ENCODE measurements around the gene RAB6A.

The RAB6A gene

DNA sequence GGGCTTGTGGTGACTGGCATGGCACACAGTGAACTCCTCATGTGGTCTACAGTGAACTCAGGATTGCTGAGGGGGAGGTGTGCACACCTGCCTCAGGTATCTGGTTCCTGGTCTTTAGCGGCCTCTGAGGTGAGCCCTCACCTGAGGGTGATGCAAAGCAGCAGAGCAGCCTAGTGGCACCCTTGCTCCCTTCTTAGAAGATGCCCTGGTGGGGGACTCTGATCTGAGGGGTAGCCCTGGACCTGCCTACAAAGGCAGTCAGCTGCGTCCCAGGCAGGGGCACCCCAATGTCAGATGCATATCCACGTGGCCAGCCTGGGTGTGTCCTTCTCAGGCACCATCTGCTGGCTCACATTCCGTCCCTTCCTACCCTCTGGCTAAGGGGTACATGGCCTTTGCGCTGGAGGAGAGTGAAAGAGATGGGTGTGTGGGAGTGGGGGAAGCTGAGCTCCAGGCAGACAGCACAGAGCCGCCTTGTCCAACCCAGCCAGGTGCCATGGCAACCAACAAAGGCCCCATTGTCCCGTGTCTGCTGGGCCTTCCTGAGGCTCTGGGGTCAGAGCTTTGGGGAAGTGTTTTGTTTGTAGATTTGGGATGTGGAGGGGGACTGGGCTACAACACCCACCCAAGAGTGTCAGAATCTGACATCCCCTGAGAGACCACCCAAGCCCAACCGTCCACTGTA lies 108.7 kb downstream of the RAB6A start:
- TF ChIP-seq, protein P1, sequence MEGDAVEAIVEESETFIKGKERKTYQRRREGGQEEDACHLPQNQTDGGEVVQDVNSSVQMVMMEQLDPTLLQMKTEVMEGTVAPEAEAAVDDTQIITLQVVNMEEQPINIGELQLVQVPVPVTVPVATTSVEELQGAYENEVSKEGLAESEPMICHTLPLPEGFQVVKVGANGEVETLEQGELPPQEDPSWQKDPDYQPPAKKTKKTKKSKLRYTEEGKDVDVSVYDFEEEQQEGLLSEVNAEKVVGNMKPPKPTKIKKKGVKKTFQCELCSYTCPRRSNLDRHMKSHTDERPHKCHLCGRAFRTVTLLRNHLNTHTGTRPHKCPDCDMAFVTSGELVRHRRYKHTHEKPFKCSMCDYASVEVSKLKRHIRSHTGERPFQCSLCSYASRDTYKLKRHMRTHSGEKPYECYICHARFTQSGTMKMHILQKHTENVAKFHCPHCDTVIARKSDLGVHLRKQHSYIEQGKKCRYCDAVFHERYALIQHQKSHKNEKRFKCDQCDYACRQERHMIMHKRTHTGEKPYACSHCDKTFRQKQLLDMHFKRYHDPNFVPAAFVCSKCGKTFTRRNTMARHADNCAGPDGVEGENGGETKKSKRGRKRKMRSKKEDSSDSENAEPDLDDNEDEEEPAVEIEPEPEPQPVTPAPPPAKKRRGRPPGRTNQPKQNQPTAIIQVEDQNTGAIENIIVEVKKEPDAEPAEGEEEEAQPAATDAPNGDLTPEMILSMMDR (IDR thresholded peaks at IDR 0.05; ENCODE audit: low read depth, low read length): no peak
- in situ Hi-C loops (cut with HindIII; ENCODE audit: low sequenced_read_pairs): no loop called here
- DNase-seq (ENCODE audit: low read depth, low spot score): no peak
- H3K4me3 ChIP-seq (ENCODE audit: low read depth, low read length): no peak overlapping the region

DNA sequence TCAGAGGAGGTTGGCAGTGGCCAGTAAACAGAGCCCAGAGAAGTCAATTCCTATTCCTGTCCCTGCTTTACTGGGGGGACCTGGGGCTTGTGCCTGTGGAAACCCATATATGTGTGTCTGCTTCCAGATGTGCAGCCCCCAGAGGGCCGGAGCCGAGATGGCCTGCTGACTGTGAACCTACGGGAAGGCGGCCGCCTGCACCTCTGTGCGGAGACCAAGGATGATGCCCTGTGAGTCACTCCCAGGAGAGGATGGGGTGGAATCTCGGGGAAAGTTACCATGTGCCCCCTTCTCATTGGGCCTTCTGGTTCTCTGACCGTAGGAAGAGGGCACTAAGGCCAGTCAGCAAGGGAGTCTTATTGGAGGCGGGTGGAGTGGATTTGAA lies 109.2 kb downstream of the RAB6A start:
- TF ChIP-seq, protein P1 (IDR thresholded peaks at IDR 0.05; ENCODE audit: low read depth, low read length): no peak
- in situ Hi-C loops (cut with HindIII; ENCODE audit: low sequenced_read_pairs): no loop called here
- DNase-seq (ENCODE audit: low read depth, low spot score): no peak
- no peak overlapping the region for H3K4me3 ChIP-seq (ENCODE audit: low read depth, low read length)

DNA sequence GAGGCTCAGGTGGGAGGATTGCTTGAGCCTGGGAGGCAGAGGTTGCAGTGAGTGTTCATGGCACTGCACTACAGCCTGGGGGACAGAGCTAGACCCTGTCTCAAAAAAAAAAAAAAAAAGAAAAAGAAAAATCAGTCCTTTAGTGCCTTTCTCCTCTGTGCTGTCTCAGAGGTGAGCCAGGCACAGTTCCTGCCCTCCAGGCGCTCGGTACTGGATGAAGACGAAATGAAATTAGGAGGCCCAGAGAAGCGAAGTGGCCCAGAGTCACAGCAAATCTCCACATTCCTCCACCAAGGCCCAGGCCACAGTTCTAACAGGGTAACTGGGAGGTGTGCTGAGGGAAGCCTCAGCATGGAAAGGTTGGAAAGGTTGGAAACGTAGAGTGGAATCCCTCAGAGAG lies 109.6 kb downstream of the RAB6A start:
- H3K4me3 ChIP-seq (ENCODE audit: low read depth, low read length): no peak overlapping the region

DNA sequence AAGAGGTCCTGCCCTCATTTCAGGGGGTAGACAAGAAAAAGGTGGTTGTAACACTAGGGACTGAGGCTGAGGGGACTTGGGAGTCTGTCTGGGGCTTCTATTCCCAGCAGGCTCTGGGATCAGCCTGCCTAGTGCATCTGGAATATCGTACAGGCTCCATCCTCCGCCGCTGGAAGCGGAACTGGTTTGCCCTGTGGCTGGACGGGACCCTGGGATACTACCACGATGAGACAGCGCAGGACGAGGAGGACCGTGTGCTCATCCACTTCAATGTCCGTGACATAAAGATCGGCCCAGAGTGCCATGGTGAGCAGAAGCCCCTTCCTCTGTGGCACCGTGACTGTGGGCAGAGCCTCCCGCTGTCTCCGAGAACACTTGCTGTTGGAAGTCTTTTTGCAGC lies 110.5 kb downstream of the RAB6A start:
- no peak overlapping the region for H3K4me3 ChIP-seq (ENCODE audit: low read depth, low read length)
- in situ Hi-C loops (cut with HindIII; ENCODE audit: low sequenced_read_pairs): no loop called here
- DNase-seq (ENCODE audit: low read depth, low spot score): no peak
- TF ChIP-seq, protein P1 (IDR thresholded peaks at IDR 0.05; ENCODE audit: low read depth, low read length): no peak

More for the DNA sequence above, 109.6 kb downstream of the RAB6A start:
- no peak for DNase-seq (ENCODE audit: low read depth, low spot score)
- in situ Hi-C loops (cut with HindIII; ENCODE audit: low sequenced_read_pairs): no loop called here
- TF ChIP-seq, protein P1 (IDR thresholded peaks at IDR 0.05; ENCODE audit: low read depth, low read length): no peak

DNA sequence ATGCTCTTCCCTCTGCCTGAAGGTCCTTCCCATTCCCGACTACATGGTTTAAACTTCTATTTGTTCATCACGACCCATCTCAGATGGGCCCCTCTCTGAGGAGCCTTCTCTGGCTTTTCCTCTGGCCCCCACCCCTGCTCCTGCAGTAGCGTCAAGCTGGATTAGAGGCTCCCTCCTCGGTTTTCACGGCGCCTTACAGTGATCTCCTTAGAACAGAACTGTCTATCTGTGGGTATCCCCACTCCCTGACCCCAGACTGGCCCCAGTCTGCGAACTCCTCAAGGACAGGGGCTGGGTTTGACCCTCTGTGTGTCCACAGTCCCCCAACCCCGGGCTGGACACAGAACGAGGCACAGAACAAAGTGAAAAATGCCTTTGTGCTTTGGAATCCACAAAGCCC lies 111.7 kb downstream of the RAB6A start:
- no peak overlapping the region for H3K4me3 ChIP-seq (ENCODE audit: low read depth, low read length)
- DNase-seq (ENCODE audit: low read depth, low spot score): no peak
- TF ChIP-seq, protein P1 (IDR thresholded peaks at IDR 0.05; ENCODE audit: low read depth, low read length): no peak
- in situ Hi-C loops (cut with HindIII; ENCODE audit: low sequenced_read_pairs): no loop called here

DNA sequence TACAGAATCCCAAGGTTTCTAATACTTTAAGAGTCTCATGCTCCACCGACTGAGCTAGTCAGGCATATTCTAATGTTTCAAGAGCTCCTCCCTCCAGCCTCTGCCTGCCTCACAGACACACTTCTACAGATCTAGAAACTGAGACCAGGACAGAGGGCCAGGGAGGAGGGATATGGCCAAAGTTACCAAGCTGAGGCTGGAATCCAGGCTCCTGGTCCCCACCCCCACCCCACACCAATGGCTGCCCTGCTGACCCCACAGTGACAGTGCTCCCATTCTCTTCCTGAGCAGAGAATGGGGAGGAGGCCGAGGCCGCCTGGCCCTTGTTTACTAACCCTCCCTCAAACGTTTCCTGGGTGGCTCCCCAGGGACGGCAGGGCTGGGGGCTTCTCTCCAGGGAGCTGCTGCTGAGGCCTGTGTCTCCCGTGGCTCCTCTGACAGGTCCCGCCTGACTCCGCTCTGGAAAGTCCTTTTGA lies 112.3 kb downstream of the RAB6A start:
- DNase-seq (ENCODE audit: low read depth, low spot score): no peak
- TF ChIP-seq, protein P1 (IDR thresholded peaks at IDR 0.05; ENCODE audit: low read depth, low read length): no peak
- H3K4me3 ChIP-seq (ENCODE audit: low read depth, low read length): no peak overlapping the region
- in situ Hi-C loops (cut with HindIII; ENCODE audit: low sequenced_read_pairs): no loop called here

Measured in astrocyte of the spinal cord (primary cell).